HG03196 (cell line): Measurements from ENCODE around the gene PRIMA1.

Source experiments
- ATAC-seq: cut with Tn5 transposase; IDR thresholded peaks from one replicate; pipeline ENCODE4 v1.9.1; 2021; ENCODE audit not compliant: unreplicated experiment

PRIMA1 gene

DNA sequence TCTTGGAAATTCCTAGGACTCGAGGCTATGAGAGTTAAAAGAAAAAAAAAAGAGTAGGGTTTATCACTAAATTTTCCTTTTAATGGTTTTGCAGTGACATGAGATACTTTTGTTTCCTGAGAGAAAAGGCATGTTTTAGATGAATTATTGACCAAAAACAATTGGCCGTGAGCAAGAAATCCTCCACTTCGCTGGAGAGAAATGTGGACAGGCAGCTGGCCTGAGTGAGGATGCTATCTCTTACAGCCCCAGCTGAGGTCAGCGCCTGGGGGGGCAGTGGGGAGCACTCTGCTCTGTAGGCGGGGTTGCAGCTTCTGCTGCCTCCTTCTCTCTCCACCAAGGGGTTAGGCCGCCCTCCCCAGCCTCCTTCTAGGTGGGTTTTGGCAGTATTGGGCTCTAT lies 54.7 kb downstream of the PRIMA1 start:
- no peak for ATAC-seq

DNA sequence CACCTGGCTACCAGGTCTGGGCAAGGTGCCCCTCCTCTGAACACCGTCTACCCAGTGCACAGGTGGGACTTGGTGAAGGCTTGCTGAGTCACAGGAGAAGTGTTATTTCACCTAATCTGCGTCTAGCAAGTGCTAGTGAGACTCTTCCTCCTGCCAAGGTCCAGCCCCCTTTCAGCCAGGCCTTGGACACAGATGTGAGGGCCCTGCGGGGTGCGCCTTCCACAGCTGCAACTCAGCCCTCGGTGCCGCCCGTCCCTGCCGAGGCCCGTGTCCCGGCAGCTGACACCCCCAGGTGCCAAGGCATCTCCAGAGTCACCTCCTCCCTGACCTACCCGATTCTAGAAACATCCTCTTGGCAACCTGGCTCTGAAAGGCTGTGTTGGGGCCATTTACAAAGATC lies 55.1 kb downstream of the PRIMA1 start:
- ATAC-seq: no peak

DNA sequence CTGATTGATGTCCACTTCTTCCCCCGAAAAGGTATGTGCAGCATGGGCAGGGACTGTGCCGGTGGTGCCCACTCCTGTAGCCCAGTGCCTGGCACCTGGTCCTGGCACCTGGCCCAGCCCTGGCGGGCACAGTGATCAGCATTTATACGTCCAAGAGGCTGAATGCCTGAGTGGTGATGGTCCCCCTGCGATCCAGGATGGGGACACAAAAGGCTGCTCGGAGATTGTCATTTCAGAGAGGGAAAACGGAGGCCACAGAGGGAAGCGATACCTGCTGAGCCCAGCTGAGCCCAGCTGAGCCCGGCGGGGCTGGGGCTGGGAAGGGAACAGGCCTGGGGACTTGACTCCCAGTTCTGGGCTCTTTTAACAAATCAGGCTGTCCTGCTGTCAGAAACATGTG lies 55.8 kb downstream of the PRIMA1 start:
- no peak for ATAC-seq

DNA sequence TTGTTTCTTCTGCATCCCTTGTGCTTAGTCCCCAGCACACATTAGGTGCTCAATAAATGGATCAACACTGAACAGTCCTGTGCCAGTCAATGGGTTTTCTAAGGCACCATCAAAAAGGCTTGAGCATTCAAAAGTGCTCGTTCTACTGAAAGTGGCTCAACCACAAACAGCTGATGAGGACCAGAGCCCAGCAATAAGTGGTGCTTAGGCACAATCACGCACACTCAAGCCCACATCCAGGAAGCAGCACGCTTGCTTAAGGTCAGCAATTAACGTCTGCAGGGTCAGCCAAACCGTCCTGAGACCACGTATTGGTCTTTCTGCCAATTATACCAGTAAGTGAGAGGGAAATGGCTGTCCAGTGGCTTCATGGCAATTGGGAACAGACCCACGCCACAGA lies 56.5 kb downstream of the PRIMA1 start:
- no peak for ATAC-seq

DNA sequence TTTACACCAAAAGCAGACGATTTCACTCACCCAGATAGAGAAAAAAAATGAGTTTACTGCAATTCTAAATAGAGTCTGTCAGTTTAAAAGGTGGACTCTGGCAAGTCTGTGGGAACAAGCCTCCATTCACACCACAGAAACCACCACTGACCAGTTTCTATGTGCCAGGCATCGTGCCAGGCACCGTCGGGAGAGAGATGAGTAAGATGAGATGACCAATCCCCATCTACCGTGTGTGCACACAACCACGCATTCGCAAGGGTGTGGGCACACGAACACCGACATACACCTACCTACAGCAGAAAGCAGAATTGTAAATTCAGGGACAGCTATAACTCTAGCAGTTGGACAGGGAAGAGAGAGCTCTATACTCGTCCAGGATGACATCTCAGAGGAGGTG lies 58.3 kb downstream of the PRIMA1 start:
- no peak for ATAC-seq

DNA sequence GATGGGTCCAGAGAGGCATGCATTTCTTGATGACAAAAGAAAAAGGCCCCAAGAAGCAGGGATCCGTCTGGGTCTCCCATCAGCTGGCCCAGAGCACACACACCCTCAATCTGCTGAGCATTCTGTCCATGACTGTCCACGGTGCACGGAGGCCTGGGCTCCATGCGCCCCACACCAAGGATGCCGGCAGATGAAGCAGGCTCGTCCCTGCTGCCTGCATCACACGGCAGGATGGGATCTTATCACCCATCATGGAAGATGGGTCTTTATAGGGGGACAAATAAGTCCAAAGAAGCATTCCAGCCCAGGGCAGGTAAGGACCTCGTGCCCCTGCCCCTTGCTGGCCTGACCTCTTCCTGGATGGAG lies 59.7 kb downstream of the PRIMA1 start:
- no peak for ATAC-seq

DNA sequence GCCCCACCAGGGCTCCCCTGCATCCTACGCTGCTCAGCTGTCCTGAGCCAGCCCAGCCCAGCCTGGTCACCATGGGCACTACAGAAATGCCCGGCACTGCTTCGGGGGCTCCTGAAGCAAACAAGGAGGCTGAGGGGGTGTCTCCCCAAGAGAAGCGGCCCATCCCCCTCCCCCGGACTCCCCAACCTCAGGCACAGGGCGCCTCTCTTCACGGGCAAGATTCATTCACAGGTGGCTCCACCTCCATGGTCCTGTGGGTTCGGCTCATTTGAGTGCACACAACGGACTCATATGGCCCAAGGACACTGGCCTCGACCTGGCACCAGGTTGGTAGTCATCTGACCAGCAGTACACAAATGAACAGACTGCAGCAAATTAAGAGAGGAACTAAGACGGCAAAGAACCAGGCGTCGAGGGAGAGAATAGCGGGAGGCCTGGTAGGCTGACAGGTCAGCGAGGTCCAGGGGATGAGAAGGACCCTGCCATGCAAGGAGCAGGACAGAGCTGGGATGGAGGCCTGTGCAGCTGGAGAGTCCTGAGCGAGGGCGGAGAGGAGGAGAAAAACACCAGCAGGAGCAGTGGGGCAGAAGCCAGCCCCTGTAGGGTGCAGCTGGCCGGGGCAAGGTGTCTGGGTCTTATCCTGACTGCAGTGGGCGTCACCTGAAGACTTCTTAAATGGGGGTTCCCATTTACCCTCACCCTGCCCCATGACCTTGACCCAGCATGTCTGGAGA lies 60.2 kb downstream of the PRIMA1 start:
- ATAC-seq: no peak

DNA sequence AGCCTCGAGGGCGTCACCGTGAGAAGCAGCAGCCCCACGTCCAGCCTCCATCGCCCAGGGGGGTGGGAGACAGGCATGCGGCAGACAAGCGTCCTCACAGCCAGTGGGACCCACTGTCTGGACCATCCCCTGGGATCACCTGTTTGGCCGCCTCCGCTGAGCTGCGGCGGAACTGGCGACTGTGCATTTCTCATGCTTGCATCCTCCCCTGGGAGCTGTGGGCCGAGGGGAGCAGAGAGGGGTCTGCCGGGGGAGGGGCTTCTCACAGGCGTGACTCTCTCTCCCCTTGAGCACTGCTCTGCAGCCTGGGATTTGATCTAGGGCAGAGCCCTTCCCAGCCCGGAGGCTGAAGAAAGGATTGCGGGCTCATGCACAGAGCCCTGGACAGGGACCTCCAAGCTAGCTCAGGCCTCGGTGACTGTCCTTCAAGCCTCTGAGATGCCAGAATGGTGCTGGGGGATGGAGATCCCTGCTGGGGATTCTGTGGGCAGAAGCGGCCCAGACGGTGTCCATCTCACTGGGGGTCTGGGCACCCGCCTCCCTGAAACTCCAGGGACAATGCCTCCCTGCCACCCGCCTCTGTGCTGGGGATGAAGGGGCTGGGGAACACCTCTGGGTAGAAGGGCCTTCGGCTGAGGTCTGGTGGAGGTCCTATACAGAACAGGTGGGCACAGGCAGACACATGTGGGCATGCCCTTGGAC lies 61.1 kb downstream of the PRIMA1 start:
- ATAC-seq: no peak

DNA sequence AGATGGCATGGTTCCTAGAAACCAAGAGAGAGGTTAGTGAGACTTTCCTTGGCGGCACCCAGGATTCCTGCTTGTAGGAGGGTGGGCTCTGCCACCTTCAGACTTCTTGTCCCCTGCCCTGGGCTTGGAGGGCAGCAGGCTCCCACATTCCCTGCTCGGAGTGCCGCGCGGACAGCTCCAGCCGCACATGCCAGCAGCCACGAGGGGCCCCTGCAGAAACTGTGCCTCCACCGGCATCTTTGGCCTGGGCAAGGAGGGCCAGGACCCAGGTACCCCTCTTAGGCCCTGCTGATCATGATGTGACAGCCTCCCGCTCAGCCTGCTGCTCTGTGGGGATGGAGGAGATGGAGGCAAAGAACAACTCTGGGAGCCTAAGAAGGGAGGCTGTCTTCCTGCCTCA lies 62.3 kb downstream of the PRIMA1 start:
- ATAC-seq: no peak

DNA sequence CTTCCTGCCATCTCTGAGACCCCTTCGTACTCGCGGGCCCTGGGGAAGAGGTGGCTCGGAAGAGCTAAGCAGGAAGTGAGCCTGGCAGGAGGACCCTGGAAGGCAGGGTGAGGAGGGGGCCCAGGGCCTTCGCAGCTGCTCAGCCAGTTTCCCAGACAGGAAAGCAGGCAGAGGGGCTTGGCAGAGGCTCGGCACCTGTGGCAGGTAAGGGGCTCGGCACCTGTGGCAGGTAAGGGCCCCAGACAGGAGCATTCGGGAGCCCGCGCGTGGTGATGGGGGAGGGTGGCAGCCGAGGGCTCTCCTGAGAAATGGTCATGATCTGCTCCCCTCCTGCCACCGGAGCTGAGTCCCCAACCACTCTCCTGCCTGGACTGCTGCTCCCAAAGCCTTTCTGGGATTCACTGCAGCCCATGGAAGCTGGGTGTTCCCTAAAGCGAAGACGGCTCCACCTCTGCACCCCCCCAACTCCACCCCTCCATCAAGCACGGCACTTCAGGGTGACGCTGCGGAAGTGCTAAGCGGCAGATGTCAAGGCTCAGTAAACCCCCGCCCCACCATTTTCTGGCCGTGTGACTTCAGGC lies 63.2 kb downstream of the PRIMA1 start:
- ATAC-seq: no peak

DNA sequence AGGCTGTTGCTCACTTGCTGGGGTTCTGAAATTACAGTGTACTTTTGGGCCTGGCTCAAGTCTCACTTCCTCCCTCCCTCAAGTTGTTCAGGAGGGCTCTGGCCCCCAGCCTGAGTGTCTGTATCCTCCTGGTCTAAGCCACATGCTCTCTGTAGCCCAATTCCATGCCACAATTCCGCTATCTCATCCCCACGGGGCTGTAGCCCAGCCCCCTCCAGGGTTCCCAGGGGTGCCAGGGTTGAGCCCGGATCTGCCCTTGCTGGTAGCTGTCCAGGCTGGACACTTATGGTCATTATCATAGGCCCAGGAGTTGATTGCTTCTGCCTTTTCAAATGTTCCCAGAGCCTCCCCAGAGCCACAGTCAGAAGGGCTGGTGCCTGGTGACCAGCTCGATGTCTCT lies 65.3 kb downstream of the PRIMA1 start:
- no peak for ATAC-seq

DNA sequence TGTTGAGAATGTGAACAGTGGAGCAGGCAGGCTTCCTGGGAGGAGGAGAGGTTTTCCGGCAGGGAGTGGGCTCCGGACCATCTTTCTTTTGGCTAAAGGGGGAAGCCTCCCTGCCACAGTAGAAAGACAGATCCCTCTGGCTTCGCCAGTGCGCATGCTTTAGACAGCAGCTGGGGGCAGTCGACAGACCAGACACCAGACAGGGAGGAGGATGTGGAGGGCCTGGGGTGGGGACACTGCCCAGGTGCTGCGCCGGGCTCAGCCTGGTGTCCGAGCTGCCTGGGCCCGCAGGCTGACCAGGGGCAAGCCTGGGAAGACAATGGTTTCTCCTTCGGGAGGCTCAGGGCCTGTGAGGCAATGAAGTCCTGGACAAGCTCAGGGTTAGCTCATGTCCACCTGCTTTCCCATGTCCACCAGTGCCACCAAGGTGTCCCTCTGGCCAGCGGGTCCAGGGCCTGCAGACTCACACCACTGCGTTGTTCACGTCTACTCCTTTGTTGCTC lies 67.3 kb downstream of the PRIMA1 start:
- ATAC-seq: no peak

DNA sequence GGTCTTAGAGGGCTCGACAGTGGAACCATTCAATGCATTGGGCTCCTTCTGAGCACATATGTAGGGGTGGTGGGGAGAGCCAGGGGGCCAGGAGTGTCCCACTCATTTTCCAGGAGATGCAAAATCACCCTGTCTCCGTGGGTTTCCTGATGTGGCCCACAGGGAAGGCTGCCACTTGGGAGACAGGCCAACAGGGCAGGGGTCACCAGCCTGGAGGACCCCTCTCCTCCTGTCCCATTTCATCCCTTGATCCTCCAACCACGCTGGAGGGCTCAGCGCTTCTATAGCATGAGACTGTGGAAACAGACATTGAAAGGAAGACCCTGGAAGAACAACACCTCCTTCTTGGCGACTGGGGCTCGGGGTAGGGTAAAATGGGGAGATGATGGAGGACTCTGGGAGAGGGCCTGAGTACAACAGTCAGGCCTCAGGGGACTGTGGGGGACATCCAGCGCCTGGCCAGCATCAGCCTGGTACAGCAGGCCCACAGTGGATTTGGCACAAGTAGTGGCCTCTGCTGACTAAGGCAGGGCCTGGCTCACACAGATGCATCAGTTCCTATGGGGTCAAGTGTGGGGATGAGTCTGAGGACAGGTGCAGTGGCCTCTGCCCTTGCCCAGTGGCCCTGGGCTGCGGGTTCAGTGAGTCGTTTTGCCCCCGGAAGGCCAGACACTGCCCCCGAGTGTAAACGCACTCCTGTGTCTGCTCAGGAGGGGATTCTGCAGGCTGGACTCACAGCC lies 68.0 kb downstream of the PRIMA1 start:
- no peak for ATAC-seq

DNA sequence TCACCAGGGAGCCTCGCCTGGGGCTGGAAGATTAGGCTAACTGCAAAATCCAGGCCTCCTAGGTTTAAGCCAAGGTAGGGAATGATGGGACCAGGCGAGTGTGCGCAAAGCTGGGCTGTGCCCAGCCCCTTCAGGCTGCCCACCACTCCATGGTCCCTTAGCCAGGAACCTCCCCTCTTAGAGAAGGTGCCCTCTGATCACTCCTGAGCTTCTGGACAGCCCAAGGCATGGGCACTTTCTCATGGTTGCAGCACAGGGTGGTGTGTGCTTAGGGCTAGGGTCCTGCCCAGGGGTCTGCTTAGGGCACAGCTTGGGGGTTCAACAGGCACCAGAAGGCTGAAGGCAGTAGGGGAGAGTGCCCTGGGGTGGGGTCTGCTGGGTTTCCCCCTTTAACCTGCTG lies 69.0 kb downstream of the PRIMA1 start:
- no peak for ATAC-seq

DNA sequence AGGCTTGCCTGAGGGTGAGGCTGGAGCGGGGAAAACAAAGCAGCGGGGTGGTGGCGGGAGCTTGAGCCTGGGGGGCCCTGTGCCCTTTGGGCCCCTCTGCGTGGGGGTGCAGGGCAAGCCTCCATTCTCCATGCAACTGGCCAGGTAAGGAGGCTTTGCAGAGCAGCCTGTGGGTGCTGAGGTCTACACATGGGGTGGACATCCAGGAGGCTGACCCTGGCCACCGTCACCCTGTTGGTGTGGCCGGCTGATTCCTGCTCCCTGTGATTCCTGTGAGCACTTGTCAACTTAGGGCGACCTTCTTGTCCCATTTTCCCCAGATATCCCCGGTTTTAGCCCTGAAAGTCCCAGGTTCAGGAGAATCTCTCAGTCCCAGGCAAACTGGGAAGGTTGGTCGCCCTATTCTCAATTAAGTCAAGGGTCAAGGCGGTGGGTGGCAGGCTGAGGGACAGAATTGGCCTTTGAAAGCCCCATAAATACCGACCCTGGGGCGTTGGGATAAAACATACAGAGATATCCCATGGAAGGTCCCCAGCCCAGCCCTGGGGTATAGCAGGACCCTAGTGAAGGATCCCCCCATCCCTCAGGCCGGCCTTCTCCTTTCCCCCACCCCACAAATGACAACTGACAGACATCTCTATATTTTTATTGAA lies 70.5 kb downstream of the PRIMA1 start:
- ATAC-seq: no peak

DNA sequence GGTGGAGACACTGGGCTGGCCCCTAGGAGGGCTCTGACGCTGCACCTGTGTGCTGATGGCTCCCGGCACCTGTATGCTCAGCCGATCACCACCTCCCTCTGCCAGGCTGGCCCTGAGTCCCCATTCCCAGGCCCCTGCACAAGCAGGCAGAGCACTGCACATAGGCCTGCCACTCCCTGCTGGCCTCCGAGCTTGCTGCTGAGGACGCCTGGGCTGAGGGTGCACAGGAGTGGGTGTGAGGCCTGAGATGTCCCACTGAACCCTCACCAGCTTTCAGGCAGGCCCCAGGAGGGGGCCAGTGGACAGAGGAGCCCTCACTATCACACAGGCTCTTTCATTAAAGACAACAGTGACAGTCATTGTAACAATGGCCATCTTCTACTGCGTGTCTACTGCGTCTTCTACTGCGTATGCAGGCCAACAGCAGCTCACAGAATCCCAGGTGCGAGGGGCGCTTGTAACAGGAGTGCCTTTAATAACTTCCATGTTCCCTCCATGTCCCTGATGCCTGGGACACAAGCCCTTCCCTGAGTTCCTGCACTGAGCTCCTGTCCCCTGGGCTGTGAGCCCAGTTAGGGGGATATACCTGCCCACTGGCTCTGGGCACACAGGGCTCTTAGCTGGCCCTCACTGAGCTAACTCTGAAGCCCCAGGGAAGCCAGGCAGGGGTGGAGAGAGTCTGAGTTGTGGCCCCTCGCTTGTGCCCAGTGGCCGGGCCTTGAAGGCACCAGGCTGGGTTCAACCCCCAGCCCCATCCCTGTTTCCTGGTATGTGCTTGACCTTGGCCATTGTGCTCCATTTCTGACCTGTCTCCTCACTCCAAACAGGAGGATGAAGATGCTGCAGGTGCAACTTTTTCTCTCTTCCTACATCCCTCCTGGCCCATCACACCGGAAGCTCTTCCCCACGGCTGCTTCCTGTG lies 71.3 kb downstream of the PRIMA1 start:
- ATAC-seq: no peak

DNA sequence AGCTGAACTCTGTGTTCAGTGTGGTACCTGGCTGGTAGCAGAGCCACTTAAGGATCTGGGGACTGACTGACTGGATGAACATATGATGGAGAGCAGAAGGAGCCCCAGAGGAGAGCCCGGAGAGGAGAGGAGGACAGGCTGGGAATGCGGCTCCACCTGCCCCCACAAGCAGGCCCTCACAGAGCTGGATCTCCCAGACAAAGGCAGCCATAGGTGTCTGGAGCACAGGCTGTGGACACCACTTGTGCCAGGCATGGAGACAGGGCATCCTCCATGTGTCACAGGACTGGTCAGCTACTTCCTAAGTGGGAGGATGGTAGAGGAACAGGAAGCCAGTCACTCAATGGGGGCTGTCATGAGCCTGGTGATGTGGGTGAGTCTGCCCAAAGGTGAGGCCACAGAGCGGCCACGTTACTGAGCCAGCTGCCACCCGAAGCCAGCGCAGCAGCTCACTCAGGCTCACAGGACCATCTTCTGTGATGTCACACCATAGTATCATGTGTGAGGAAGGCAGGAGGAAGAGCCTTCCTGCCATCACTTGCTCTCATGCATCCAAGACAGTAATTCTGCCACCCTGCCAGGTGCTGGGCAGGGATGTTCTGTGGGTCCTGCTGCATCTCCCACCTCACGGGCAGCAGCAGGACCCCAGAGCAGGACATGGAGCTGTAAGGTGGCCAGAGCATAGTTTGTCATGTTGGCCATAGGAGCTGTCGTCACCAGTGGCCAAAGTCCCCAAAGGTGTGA lies 72.1 kb downstream of the PRIMA1 start:
- ATAC-seq: no peak

DNA sequence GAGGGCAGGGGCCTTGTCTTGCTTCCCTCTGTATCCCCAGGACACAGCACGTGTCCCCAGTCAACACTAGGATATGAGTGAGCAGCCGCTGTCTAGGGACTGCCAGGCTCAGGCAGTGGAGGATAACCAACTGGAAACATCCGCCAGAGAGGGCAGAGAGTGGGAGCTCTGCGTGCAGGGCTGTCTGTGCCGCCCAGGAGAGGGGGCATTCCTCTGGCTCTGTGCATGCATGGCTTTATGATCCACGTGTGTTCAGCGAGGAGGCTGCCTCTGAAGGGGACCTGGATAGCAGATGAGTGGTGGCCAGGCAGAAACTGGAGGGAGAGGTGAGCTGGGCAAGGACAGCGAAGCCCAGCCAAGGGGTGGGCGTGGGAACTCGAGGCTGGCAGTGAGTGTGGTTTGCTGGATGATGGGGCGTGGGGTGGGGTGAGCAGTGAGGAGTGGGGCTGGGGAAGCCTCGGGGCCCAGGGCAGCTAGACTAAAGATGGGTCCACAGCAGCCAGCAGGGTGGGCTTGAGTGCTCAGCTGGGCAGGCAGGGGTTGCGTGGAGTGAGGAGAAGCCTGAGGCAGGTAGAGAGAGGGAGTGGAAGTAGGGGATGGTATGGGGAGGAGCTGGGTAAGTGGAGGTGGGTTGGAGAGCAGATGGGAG lies 72.9 kb downstream of the PRIMA1 start:
- no peak for ATAC-seq

DNA sequence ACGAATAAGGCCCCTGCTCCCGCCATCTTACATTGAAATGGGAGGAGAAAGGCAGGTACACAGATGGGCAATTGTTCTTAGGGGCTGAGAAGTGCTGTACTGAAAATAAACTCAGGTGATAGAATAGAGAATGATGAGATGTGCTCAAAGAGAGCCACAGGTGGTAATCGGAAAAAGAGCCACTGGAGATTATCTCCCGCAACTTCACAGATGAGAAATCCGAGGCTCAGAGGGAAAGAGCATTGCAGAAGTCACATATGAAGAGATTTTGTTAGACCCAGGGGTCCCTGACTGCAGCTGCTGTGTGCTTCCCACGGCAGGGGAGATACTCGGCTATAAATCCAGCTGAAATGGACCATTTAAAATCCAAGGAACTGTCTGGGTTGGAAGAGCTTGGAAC lies 73.7 kb downstream of the PRIMA1 start:
- no peak for ATAC-seq
